GM15510 (cell line): Measurements from ENCODE around the gene GALNT10.

Source experiments
- POLR2A ChIP-seq: IDR thresholded peaks from 3 replicates; pipeline ENCODE4 v1.6.1; 2011; ENCODE audit warnings: borderline replicate concordance; ENCODE audit not compliant: insufficient read length; ENCODE audit errors: extremely low read depth

GALNT10 gene

GRCh38 chr5:154364771-154365170, 174.2 kb downstream of the GALNT10 start:
- no peak for TF ChIP-seq POLR2A

- TF ChIP-seq POLR2A: no peak
Measured at GRCh38 chr5:154365823-154366222, 175.3 kb downstream of the GALNT10 start.

GRCh38 chr5:154366353-154366752, 175.8 kb downstream of the GALNT10 start:
- no peak for TF ChIP-seq POLR2A

- TF ChIP-seq POLR2A: no peak
Measured at GRCh38 chr5:154367101-154367500, 176.6 kb downstream of the GALNT10 start.

- no peak for TF ChIP-seq POLR2A
Measured at GRCh38 chr5:154368041-154368800, 177.7 kb downstream of the GALNT10 start.

- TF ChIP-seq POLR2A: no peak
Measured at GRCh38 chr5:154369682-154370081, 179.1 kb downstream of the GALNT10 start.

GRCh38 chr5:154370119-154370518, 179.6 kb downstream of the GALNT10 start:
- TF ChIP-seq POLR2A: no peak

DNA sequence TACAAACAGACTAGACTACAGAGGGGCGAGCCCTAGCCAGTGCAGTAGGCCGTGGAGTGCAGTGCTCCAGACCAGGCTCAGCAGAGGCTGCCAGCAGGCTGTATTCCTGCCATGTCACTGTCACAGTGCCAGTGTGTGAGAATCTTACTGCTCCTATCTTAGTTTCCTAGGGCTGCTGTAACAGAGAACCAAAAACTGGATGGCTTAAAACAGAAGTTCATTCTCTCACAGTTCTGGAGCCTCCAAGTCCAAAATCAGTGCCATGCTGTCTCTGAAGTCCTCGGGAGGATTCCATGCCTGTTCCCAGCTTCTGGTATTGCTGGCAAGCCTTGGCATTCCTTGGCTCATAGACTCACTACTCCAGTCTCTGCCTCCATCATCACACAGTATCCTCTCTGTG, 180.3 kb downstream of the GALNT10 start:
- no peak for TF ChIP-seq POLR2A

GRCh38 chr5:154371687-154372086, 181.2 kb downstream of the GALNT10 start:
- TF ChIP-seq POLR2A: no peak

DNA sequence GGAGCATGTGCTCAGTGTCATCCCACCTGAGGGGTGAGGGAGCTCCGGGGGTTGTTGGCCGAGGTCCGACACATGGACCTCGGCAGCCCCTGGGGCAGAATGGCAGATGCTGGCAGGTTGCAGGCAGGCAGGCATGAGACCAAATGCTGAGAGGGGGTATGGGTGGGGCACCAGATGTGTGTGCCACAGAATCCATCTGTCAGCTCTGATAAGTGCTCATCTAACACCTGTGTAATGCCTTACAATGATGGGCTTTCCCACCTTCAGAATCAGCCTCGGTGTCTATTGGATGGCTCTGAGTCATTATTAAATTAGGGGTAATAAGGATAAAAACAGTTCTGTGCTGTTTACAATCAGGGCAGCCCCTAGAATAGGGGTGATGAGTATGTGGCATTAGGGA, 182.1 kb downstream of the GALNT10 start:
- no peak for TF ChIP-seq POLR2A

- TF ChIP-seq POLR2A: no peak
Measured at GRCh38 chr5:154373326-154373725, 182.8 kb downstream of the GALNT10 start.

GRCh38 chr5:154373729-154374179, 183.2 kb downstream of the GALNT10 start:
- TF ChIP-seq POLR2A: no peak

- TF ChIP-seq POLR2A: no peak
Measured at GRCh38 chr5:154374264-154374663, 183.7 kb downstream of the GALNT10 start.

DNA sequence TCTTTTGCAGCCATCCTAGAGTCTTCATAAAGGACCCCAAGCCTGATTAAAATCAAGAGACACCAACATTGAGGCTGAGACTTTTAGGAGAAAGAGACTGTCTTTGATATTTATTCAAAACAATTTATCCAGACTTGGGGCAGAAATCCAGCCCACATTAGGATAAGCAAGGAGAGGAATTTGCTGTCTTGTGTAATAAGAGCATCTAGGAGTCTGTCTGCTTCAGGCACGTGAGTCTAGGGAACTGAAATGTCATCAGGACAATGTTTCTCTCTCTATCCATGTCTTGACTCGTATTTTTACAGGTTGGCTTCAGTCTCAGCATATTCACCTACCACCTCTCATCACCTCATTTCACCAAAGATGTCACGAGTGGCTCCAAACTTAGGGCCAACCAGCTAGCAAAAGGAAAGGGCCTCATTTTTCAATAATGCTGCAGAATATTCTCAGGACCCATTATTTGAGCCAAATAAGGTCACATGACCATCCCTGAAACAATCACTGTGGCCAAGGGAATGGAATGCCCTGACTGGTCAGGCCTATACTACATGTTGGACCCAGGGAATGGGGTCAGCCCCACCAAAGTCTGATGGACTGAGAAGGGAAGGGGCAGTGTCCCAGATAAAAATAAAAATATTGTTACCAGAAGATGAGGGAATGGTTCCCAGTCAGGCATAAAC, 184.9 kb downstream of the GALNT10 start:
- no peak for TF ChIP-seq POLR2A

- no peak for TF ChIP-seq POLR2A
Measured at GRCh38 chr5:154376481-154376880, 185.9 kb downstream of the GALNT10 start.
